Breast epithelium (tissue), 4 donors: ENCODE measurements around the gene SOX14. TPM values are rescaled to one million over a fixed set of nuclear protein-coding genes. Genes with fewer than 3 reads are reported as not detected.

ENCODE experiments used
- DNase-seq, 2 donors: peaks; one replicate each; pipeline ENCODE4 v3.0.0-alpha.2; 2019; ENCODE audit warnings: low spot score in 2 of 2
- H3K27ac ChIP-seq, 2 donors: fragments of 200-600 bp; sonication (generic) in 1 of 2; one replicate each; pipeline ENCODE4 v1.5.1; 2016 to 2019; ENCODE audit warnings: mild to moderate bottlenecking in 1 of 2
- H3K27me3 ChIP-seq, 2 donors: fragments of 200-600 bp; sonication (generic) in 1 of 2; one replicate each; pipeline versions ENCODE4 v1.5.1 to v1.6.0; 2017 to 2019; ENCODE audit warnings: control low read depth in 1 of 2, mild to moderate bottlenecking in 1 of 2
- H3K36me3 ChIP-seq: fragments of 200-600 bp; one replicate; pipeline ENCODE4 v1.5.1; 2019
- H3K4me1 ChIP-seq, 2 donors: fragments of 200-600 bp; sonication (generic); one replicate each; pipeline ENCODE4 v1.5.1; 2016 to 2019; ENCODE audit warnings: control low read depth in 1 of 2
- H3K4me3 ChIP-seq, 3 donors: fragments of 200-600 bp; sonication (generic); 1 replicate in 2 of 3; 2 replicates in 1 of 3; pipeline ENCODE4 v1.5.1; 2016 to 2019; ENCODE audit warnings: mild to moderate bottlenecking in 3 of 3, moderate library complexity in 2 of 3
- H3K9me3 ChIP-seq, 2 donors: fragments of 200-600 bp; sonication (generic) in 1 of 2; one replicate each; pipeline ENCODE4 v1.5.1; 2016 to 2019; ENCODE audit warnings: control low read depth in 1 of 2
- CTCF ChIP-seq, 3 donors: fragments of 450-650 bp; IDR thresholded peaks; one replicate each; pipeline ENCODE4 v1.5.1; 2016 to 2017; ENCODE audit warnings: antibody characterized with exemption in 3 of 3, mild to moderate bottlenecking in 3 of 3, moderate library complexity in 3 of 3
- POLR2A ChIP-seq: fragments of 450-650 bp; IDR thresholded peaks from one replicate; pipeline ENCODE4 v1.6.1; 2016; ENCODE audit warnings: antibody characterized with exemption, mild to moderate bottlenecking, moderate library complexity
- POLR2AphosphoS5 ChIP-seq, 3 donors: sonication (generic); formaldehyde crosslinking; IDR thresholded peaks; one replicate each; pipeline ENCODE4 v1.6.1; 2017; ENCODE audit warnings: antibody characterized with exemption in 3 of 3
- intact Hi-C: fragments of 100-400 bp; cut with DNase I; formaldehyde crosslinking; loops from one replicate; pipeline ENCODE4 v1.15.1; 2023; ENCODE audit warnings: low total_unique reads
- total RNA-seq, 3 donors: library from RNA; depleted of rRNA; stranded (reverse); fragments of >200 nt; gene quantifications; one replicate each; pipeline ENCODE4 v1.1.0, GENCODE V29; 2016

SOX14 gene
- total RNA-seq, 3 donors from 2014 or later = not detected

- TF ChIP-seq CTCF (IDR thresholded peaks at IDR 0.05) (no peak), POLR2A (no peak), POLR2AphosphoS5 (IDR thresholded peaks at IDR 0.05) (no peak)
Observed at GRCh38 chr3:137792626-137793271, 28.6 kb downstream of the SOX14 start.

GRCh38 chr3:137796993-137797392 lies 32.9 kb downstream of the SOX14 start:
- TF ChIP-seq CTCF (IDR thresholded peaks at IDR 0.05) (no peak), POLR2A (no peak), POLR2AphosphoS5 (IDR thresholded peaks at IDR 0.05) (no peak)
- H3K27me3 ChIP-seq = no peaks in the 10 kb centered on the region
- no peaks in the 10 kb centered on the region for H3K9me3 ChIP-seq

More at GRCh38 chr3:137792626-137793271, 28.6 kb downstream of the SOX14 start:
- intact Hi-C loops = no loop called here
- H3K36me3 ChIP-seq = no peaks in the 10 kb centered on the region
- H3K27me3 ChIP-seq = no peaks in the 10 kb centered on the region
- H3K4me1 ChIP-seq = no peaks in the 10 kb centered on the region
- no peaks in the 10 kb centered on the region for H3K9me3 ChIP-seq
- no peak overlapping the region for H3K27ac ChIP-seq
- no peak for DNase-seq
- H3K4me3 ChIP-seq = no peak overlapping the region

GRCh38 chr3:137803215-137803614 lies 39.1 kb downstream of the SOX14 start:
- Histone ChIP-seq H3K27ac (no peak overlapping the region), H3K4me3 (no peak overlapping the region), H3K9me3 (peaks cover 0 to 11% of the 10 kb centered on the region in 2 donors), H3K36me3 (no peaks in the 10 kb centered on the region), H3K27me3 (no peaks in the 10 kb centered on the region), H3K4me1 (no peaks in the 10 kb centered on the region)
- DNase-seq = no peak
- TF ChIP-seq POLR2AphosphoS5 (IDR thresholded peaks at IDR 0.05) = no peak
- intact Hi-C loops = no loop called here

More at GRCh38 chr3:137796993-137797392, 32.9 kb downstream of the SOX14 start:
- intact Hi-C loops = no loop called here
- H3K4me1 ChIP-seq = no peaks in the 10 kb centered on the region
- DNase-seq = no peak
- no peak overlapping the region for H3K27ac ChIP-seq
- no peak overlapping the region for H3K4me3 ChIP-seq
- H3K36me3 ChIP-seq = no peaks in the 10 kb centered on the region

GRCh38 chr3:137807998-137808397 lies 43.9 kb downstream of the SOX14 start:
- no peaks in the 10 kb centered on the region for H3K27me3 ChIP-seq
- no peaks in the 10 kb centered on the region for H3K36me3 ChIP-seq
- intact Hi-C loops = no loop called here
- H3K4me3 ChIP-seq = no peak overlapping the region
- no peak overlapping the region for H3K27ac ChIP-seq
- H3K9me3 ChIP-seq = peaks cover 0 to 12% of the 10 kb centered on the region in 2 donors
- DNase-seq = no peak
- H3K4me1 ChIP-seq = no peaks in the 10 kb centered on the region
- TF ChIP-seq CTCF (IDR thresholded peaks at IDR 0.05) (no peak), POLR2A (no peak), POLR2AphosphoS5 (IDR thresholded peaks at IDR 0.05) (no peak)

- intact Hi-C loops = no loop called here
- TF ChIP-seq POLR2AphosphoS5 (IDR thresholded peaks at IDR 0.05) (no peak), POLR2A (no peak), CTCF (IDR thresholded peaks at IDR 0.05) (no peak)
- Histone ChIP-seq H3K4me3 (no peak overlapping the region), H3K27ac (no peak overlapping the region), H3K27me3 (no peaks in the 10 kb centered on the region), H3K36me3 (no peaks in the 10 kb centered on the region), H3K9me3 (peaks cover 0 to 7% of the 10 kb centered on the region in 2 donors), H3K4me1 (no peaks in the 10 kb centered on the region)
- DNase-seq = no peak
Observed at GRCh38 chr3:137809509-137809908, 45.4 kb downstream of the SOX14 start.
